Left ventricle myocardium inferior (tissue), 1 donor: ENCODE data around the gene STYK1. TPM values are rescaled to one million over a fixed set of nuclear protein-coding genes. Genes with fewer than 3 reads are reported as not detected.

Experiments used
- DNase-seq: peaks from one replicate; pipeline ENCODE4 v3.0.0-alpha.2; 2020
- H3K27ac ChIP-seq: fragments of 200-600 bp; replicated peaks from 2 replicates; pipeline ENCODE4 v1.8.0; 2021
- H3K27me3 ChIP-seq: fragments of 200-600 bp; 2 replicates; pipeline ENCODE4 v1.8.0; 2021; ENCODE audit warnings: low read depth
- H3K36me3 ChIP-seq: fragments of 200-600 bp; 2 replicates; pipeline ENCODE4 v1.8.0; 2021
- H3K4me1 ChIP-seq: fragments of 200-600 bp; 2 replicates; pipeline ENCODE4 v1.8.0; 2021
- H3K4me3 ChIP-seq: fragments of 200-600 bp; 2 replicates; pipeline ENCODE4 v1.8.0; 2021; ENCODE audit warnings: mild to moderate bottlenecking, moderate library complexity
- H3K9me3 ChIP-seq: fragments of 200-600 bp; replicated peaks from 2 replicates; pipeline ENCODE4 v1.8.0; 2021
- intact Hi-C: fragments of 100-400 bp; cut with micrococcal nuclease; formaldehyde crosslinking; loops from one replicate; pipeline ENCODE4 v1.11.0; 2022
- total RNA-seq: library from RNA; stranded (reverse); fragmentation: NEBNext Ultra II Directional; extraction: Animal tissue kit (Norgen Biotek cat#: 25700); gene quantifications from one replicate; pipeline ENCODE4 v1.2.1, GENCODE V29; 2021
- TF ChIP-seq, protein P1 (sequence below): fragments of 200-600 bp; IDR thresholded peaks from 2 replicates; pipeline ENCODE4 v1.8.0; 2021; ENCODE audit warnings: antibody characterized with exemption, mild to moderate bottlenecking, borderline replicate concordance
- donor health status: DM: no; HTN: yes; CAD: no; lungs with severe emphysema.

STYK1 gene
- total RNA-seq, 1 donor from 2014 or later: not detected

DNA sequence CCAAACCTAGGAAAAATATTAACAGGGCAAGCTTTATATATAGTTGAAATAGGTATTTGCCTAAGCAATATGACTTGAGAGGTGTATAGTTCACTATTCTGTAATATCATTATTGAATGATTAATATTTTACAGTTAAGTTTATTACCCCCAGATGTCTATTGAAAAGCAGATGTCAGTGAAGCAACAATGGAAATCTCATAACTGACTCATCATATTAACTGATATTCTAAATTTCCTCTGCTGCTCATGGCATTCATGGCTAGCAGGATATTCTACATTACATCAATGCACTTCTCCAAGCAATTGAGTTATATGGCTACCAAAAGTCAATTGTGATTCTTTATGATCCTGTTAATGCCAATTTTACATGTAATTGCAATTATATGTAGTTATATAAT lies 50.7 kb downstream of the STYK1 start:
- Histone ChIP-seq H3K9me3 (no peaks in the 10 kb centered on the region), H3K4me1 (no peaks in the 10 kb centered on the region), H3K36me3 (no peaks in the 10 kb centered on the region), H3K27ac (no peak overlapping the region), H3K4me3 (no peak overlapping the region), H3K27me3 (peaks cover 26% of the 10 kb centered on the region)
- TF ChIP-seq, protein P1, sequence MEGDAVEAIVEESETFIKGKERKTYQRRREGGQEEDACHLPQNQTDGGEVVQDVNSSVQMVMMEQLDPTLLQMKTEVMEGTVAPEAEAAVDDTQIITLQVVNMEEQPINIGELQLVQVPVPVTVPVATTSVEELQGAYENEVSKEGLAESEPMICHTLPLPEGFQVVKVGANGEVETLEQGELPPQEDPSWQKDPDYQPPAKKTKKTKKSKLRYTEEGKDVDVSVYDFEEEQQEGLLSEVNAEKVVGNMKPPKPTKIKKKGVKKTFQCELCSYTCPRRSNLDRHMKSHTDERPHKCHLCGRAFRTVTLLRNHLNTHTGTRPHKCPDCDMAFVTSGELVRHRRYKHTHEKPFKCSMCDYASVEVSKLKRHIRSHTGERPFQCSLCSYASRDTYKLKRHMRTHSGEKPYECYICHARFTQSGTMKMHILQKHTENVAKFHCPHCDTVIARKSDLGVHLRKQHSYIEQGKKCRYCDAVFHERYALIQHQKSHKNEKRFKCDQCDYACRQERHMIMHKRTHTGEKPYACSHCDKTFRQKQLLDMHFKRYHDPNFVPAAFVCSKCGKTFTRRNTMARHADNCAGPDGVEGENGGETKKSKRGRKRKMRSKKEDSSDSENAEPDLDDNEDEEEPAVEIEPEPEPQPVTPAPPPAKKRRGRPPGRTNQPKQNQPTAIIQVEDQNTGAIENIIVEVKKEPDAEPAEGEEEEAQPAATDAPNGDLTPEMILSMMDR: no peak
- DNase-seq: no peak
- intact Hi-C loops: no loop called here

- TF ChIP-seq, protein P1: no peak
- no peak overlapping the region for H3K4me3 ChIP-seq
- DNase-seq: no peak
- H3K27ac ChIP-seq: no peak overlapping the region
- H3K27me3 ChIP-seq: peaks cover 23% of the 10 kb centered on the region
- no peaks in the 10 kb centered on the region for H3K4me1 ChIP-seq
- H3K36me3 ChIP-seq: no peaks in the 10 kb centered on the region
- no peaks in the 10 kb centered on the region for H3K9me3 ChIP-seq
- intact Hi-C loops: no loop called here
These were observed 52.6 kb downstream of the STYK1 start for GRCh38 chr12:10621278-10621677.

- H3K4me1 ChIP-seq: no peaks in the 10 kb centered on the region
- H3K36me3 ChIP-seq: no peaks in the 10 kb centered on the region
- H3K9me3 ChIP-seq: no peaks in the 10 kb centered on the region
- TF ChIP-seq, protein P1: no peak
- intact Hi-C loops: no loop called here
- no peak overlapping the region for H3K27ac ChIP-seq
- DNase-seq: no peak
- peaks cover 23% of the 10 kb centered on the region for H3K27me3 ChIP-seq
- H3K4me3 ChIP-seq: no peak overlapping the region
These were observed 53.6 kb downstream of the STYK1 start for GRCh38 chr12:10620078-10620779.

GRCh38 chr12:10618338-10618987 lies 55.4 kb downstream of the STYK1 start:
- TF ChIP-seq, protein P1: no peak
- intact Hi-C loops: no loop called here
- H3K4me1 ChIP-seq: peaks cover 5% of the 10 kb centered on the region
- H3K36me3 ChIP-seq: no peaks in the 10 kb centered on the region
- DNase-seq: no peak
- H3K27ac ChIP-seq: no peak overlapping the region
- H3K27me3 ChIP-seq: peaks cover 23% of the 10 kb centered on the region
- no peak overlapping the region for H3K4me3 ChIP-seq
- H3K9me3 ChIP-seq: no peaks in the 10 kb centered on the region

DNA sequence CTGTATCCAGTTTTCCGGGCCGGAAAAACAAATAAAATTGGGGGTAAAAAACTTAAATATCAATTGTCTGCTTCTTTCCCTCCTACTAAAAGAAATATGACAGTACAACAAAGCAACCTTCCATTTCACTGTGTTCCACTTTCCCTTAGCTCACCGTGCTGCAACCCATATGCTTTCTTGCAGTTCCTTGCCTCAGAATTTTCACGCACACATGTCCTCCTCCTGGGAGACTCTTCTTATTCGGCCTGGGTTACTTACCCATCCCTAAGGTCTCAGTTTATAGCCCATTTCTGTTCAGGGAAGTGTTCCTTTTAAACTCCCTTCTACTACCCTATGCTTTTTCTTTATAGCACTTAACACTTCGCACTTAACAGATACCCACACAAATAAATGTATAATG lies 56.0 kb downstream of the STYK1 start:
- H3K9me3 ChIP-seq: no peaks in the 10 kb centered on the region
- H3K36me3 ChIP-seq: no peaks in the 10 kb centered on the region
- no peak for DNase-seq
- TF ChIP-seq, protein P1: no peak
- H3K27me3 ChIP-seq: peaks cover 23% of the 10 kb centered on the region
- no peak overlapping the region for H3K27ac ChIP-seq
- intact Hi-C loops: no loop called here
- peaks cover 10% of the 10 kb centered on the region for H3K4me1 ChIP-seq
- no peak overlapping the region for H3K4me3 ChIP-seq
